ENCODE measurements around the gene NAA20.

The NAA20 gene

GRCh38 chr20:19995220-19995863, 21.8 kb upstream of the NAA20 start:
- H3K27me3 ChIP-seq (ENCODE audit: insufficient read depth, poor library complexity, severe bottlenecking), result no peaks in the 10 kb centered on the region
- DNase-seq (ENCODE audit: low read depth in 1 of 2, low spot score in 1 of 2), result peak in 1 of 2 experiments; percentile 41
- H3K27ac ChIP-seq (replicated peaks), result no peak overlapping the region
- TF ChIP-seq SPI1 (IDR thresholded peaks at IDR 0.05; ENCODE audit: borderline replicate concordance, low read depth) (peak; percentile 32; the same call in 1 of the 2 replicates), GABPA (IDR thresholded peaks at IDR 0.05; ENCODE audit: low read depth) (no peak), CTCF (IDR thresholded peaks at IDR 0.05; ENCODE audit: insufficient read depth, low read length) (peak; percentile 77), POLR2AphosphoS5 (IDR thresholded peaks at IDR 0.05; ENCODE audit: low read depth) (no peak), REST (IDR thresholded peaks at IDR 0.05; ENCODE audit: insufficient replicate concordance, low read depth) (no peak)
- H3K4me3 ChIP-seq (replicated peaks; ENCODE audit: insufficient read depth, low read length), result no peak overlapping the region

GRCh38 chr20:19996222-19996621, 20.9 kb upstream of the NAA20 start:
- DNase-seq (ENCODE audit: low read depth in 1 of 2, low spot score in 1 of 2), result no peak
- H3K27me3 ChIP-seq (ENCODE audit: insufficient read depth, poor library complexity, severe bottlenecking), result no peaks in the 10 kb centered on the region
- TF ChIP-seq SPI1 (IDR thresholded peaks at IDR 0.05; ENCODE audit: borderline replicate concordance, low read depth) (no peak), POLR2AphosphoS5 (IDR thresholded peaks at IDR 0.05; ENCODE audit: low read depth) (no peak)
- H3K4me3 ChIP-seq (replicated peaks; ENCODE audit: insufficient read depth, low read length), result no peak overlapping the region
- H3K27ac ChIP-seq (replicated peaks), result no peak overlapping the region

GRCh38 chr20:19996917-19997316, 20.2 kb upstream of the NAA20 start:
- no peak for TF ChIP-seq GABPA (IDR thresholded peaks at IDR 0.05; ENCODE audit: low read depth)
- H3K4me3 ChIP-seq (replicated peaks; ENCODE audit: insufficient read depth, low read length), result no peak overlapping the region

GRCh38 chr20:19998990-19999705, 18.0 kb upstream of the NAA20 start:
- Histone ChIP-seq H3K4me3 (replicated peaks; ENCODE audit: insufficient read depth, low read length) (no peak overlapping the region), H3K27me3 (ENCODE audit: insufficient read depth, poor library complexity, severe bottlenecking) (no peaks in the 10 kb centered on the region), H3K27ac (replicated peaks) (no peak overlapping the region)
- no peak for DNase-seq (ENCODE audit: low read depth in 1 of 2, low spot score in 1 of 2)
- no peak for TF ChIP-seq CTCF (IDR thresholded peaks at IDR 0.05; ENCODE audit: insufficient read depth, low read length)
- no peak for TF ChIP-seq POLR2AphosphoS5 (IDR thresholded peaks at IDR 0.05; ENCODE audit: low read depth)
- no peak for TF ChIP-seq SPI1 (IDR thresholded peaks at IDR 0.05; ENCODE audit: borderline replicate concordance, low read depth)
- no peak for TF ChIP-seq GABPA (IDR thresholded peaks at IDR 0.05; ENCODE audit: low read depth)
- no peak for TF ChIP-seq REST (IDR thresholded peaks at IDR 0.05; ENCODE audit: insufficient replicate concordance, low read depth)

More at GRCh38 chr20:19996917-19997316, 20.2 kb upstream of the NAA20 start:
- H3K27me3 ChIP-seq (ENCODE audit: insufficient read depth, poor library complexity, severe bottlenecking), result no peaks in the 10 kb centered on the region
- DNase-seq (ENCODE audit: low read depth in 1 of 2, low spot score in 1 of 2), result no peak
- H3K27ac ChIP-seq (replicated peaks), result no peak overlapping the region
